Lung (tissue), 5 donors: Measurements from ENCODE around the gene TDRD12. TPM values are rescaled to one million over a fixed set of nuclear protein-coding genes. Genes with fewer than 3 reads are reported as not detected.

Experiments
- polyA plus RNA-seq, 2 donors: library from polyadenylated mRNA; stranded (reverse); fragments of 200-250 nt; gene quantifications; one replicate each; pipeline ENCODE4 v1.2.1, GENCODE V29; 2013
- small RNA-seq: library from RNA; depleted of rRNA; stranded (forward); fragments of <200 nt; gene quantifications from one replicate; pipeline ENCODE3, GENCODE V24; 2014; ENCODE audit warnings: low replicate concordance
- total RNA-seq, 2 donors: library from RNA; depleted of rRNA in 1 of 2; stranded (reverse); fragments of >200 nt in 1 of 2; gene quantifications; one replicate each; pipeline ENCODE4 v1.2.1, GENCODE V29; 2014 to 2021
- donor health status: Bipolar disorder and iron deficiency.
- donor health status: healthy.
- donor health status: DM: yes; HTN: yes; CAD: no.

The TDRD12 gene
- total and polyA plus RNA-seq, 4 donors: 0.08 to 0.14 (median 0.10) TPM

Small RNAs within 50 kb of the gene (small RNA-seq; reads per million reads assigned to genes)
- gene RN7SKP22: not detected

Other genes with a start within 250 kb of the TDRD12 start
- 10 to 100 TPM; 38.6 to 73.8 TPM for gene PDCD5, start 138.6 kb upstream of the TDRD12 start, total RNA-seq
- 100 to 1,000 TPM; 100 to 147 TPM for gene PDCD5, start 138.6 kb upstream of the TDRD12 start, polyA plus RNA-seq
- 10 to 100 TPM; 29.9 to 31.5 TPM for gene ANKRD27, start 44.6 kb upstream of the TDRD12 start, total RNA-seq
- gene ANKRD27, start 44.6 kb upstream of the TDRD12 start, polyA plus RNA-seq: 10 to 100 TPM in 1 of 2 donors, 1 to 10 TPM in 1; 8.9 to 15.1 TPM
- gene RGS9BP, start 43.9 kb upstream of the TDRD12 start, total RNA-seq: 1 to 10 TPM in 1 of 2 donors, under 1 TPM in 1; 0.94 to 1.6 TPM
- gene RGS9BP, start 43.9 kb upstream of the TDRD12 start, polyA plus RNA-seq: under 1 TPM; 0.14 to 0.55 TPM
- gene NUDT19, start 27.9 kb upstream of the TDRD12 start, total RNA-seq: 10 to 100 TPM; 14.2 to 20.1 TPM
- 10 to 100 TPM in 1 of 2 donors, 1 to 10 TPM in 1; 7.5 to 10.1 TPM for gene NUDT19, start 27.9 kb upstream of the TDRD12 start, polyA plus RNA-seq
- under 1 TPM; 0.21 to 0.37 TPM for gene SLC7A9, start 150.0 kb downstream of the TDRD12 start, total RNA-seq
- under 1 TPM; 0.06 to 0.35 TPM for gene SLC7A9, start 150.0 kb downstream of the TDRD12 start, polyA plus RNA-seq